ENCODE results near the gene NVL.

DNA sequence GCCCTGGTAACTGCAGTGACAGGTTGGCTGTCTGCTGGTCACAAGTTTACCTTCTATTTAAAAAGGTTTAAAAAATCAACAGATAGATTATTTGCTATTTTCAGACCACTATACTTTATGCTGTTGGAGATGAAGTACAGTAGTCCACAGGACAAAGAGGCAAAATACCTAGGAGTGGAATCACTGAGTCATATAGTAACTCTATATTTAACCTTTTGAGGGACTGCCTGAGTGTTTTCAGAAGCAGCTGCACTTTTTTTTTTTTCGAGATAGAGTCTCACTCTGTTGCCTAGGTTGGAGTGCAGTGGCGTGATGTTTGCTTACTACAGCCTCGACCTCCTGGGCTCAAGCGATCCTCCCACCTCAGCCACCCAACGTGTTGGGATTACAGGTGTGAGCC, 38.4 kb upstream of the NVL start:
- TF ChIP-seq, protein P1, sequence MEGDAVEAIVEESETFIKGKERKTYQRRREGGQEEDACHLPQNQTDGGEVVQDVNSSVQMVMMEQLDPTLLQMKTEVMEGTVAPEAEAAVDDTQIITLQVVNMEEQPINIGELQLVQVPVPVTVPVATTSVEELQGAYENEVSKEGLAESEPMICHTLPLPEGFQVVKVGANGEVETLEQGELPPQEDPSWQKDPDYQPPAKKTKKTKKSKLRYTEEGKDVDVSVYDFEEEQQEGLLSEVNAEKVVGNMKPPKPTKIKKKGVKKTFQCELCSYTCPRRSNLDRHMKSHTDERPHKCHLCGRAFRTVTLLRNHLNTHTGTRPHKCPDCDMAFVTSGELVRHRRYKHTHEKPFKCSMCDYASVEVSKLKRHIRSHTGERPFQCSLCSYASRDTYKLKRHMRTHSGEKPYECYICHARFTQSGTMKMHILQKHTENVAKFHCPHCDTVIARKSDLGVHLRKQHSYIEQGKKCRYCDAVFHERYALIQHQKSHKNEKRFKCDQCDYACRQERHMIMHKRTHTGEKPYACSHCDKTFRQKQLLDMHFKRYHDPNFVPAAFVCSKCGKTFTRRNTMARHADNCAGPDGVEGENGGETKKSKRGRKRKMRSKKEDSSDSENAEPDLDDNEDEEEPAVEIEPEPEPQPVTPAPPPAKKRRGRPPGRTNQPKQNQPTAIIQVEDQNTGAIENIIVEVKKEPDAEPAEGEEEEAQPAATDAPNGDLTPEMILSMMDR (IDR thresholded peaks at IDR 0.05): no peak
- no peak for TF ChIP-seq POLR2A (IDR thresholded peaks at IDR 0.05)

Data from vagina (tissue), 2 donors.